GM12891 (cell line): ENCODE data around the gene TTC7B.

Experiments
- POLR2A ChIP-seq: IDR thresholded peaks from 2 replicates; pipeline ENCODE4 v1.6.1; 2011; ENCODE audit warnings: low read depth, low read length, control low read depth
- POLR2AphosphoS5 ChIP-seq: IDR thresholded peaks from 2 replicates; pipeline ENCODE4 v1.6.1; 2011; ENCODE audit warnings: low read depth, low read length, control low read depth

DNA sequence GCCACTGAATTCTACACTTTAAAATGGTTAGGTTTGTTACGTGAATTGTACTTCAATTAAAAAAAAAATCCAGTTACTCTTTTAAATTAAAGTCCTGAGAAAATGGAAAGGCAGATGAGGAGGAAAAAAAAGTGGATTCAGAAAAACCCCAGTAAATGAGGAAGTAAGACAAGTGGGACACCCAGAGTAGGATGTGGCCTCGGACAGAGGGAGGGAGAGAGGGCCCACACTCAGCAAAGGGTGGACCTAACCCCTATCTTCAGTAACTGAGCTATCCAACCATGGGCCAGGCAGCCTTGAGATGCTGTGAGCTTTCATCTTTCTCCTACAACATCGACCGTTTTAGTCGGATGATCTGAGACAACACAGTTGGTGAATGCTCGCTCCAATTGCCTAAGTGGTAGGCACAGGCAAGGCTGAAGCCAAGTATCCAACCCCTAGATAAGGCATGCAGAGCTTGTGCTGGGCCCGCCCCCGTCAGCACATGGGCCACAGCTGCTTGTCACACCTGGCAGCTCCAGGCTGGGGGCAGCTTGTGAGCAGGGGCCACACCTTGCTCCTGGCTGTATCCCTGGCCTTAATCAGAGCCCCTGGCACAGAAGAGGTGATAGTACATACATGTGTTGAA is 142.1 kb downstream of the TTC7B start:
- TF ChIP-seq POLR2A (no peak), POLR2AphosphoS5 (no peak)
